ENCODE results near the gene CUEDC1. TPM values are rescaled to one million over a fixed set of nuclear protein-coding genes. Genes with fewer than 3 reads are reported as not detected.

Gene CUEDC1
- total RNA-seq, 1 donor: 2.5 TPM

DNA sequence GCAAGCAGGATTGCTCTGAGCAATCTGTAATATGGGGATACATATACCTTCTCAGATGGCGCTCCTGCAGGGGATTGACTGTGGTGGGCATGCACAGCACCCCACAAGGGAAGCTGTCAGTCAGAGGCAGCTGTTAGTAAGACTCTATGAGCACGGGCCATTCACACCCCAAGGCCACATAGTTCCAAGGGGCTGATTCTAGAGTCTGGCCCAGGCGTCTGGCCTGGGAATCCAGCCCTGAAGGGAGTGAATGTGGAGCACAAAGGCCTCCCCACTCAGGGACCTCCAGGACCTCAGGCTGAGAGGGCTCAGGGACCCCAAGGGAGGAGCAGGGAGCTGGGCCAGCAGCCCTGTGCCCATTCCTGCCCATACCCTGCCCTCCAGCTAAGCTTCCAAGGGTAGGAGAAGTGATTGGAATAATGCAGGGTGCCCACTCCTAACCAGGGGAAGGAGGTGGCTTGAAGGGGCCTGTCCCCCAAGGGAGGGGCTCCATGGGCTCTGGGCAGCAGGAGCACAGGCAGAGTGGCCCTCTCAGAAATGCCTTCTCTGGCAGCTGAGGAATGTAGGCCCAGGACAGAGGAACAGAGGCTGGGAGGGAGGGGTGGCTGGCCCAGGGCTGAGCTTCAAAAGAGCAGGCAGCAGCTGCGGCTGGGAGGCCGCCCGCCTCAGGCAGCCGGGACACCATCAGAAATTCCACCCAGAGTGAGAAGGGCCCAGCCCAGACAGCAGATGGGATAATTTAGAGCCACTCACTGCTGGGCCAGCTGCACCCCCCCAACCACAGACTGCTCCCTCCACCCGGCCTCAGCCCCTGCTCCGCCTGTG is 56.5 kb downstream of the CUEDC1 start:
- Histone ChIP-seq H3K4me3 (ENCODE audit: low read length) (no peak overlapping the region), H3K4me1 (ENCODE audit: insufficient read depth, low read length) (peaks cover 86% of the 10 kb centered on the region), H3K27me3 (ENCODE audit: insufficient read depth, low read length) (no peaks in the 10 kb centered on the region), H3K9me3 (ENCODE audit: low read depth, low read length) (no peaks in the 10 kb centered on the region)

DNA sequence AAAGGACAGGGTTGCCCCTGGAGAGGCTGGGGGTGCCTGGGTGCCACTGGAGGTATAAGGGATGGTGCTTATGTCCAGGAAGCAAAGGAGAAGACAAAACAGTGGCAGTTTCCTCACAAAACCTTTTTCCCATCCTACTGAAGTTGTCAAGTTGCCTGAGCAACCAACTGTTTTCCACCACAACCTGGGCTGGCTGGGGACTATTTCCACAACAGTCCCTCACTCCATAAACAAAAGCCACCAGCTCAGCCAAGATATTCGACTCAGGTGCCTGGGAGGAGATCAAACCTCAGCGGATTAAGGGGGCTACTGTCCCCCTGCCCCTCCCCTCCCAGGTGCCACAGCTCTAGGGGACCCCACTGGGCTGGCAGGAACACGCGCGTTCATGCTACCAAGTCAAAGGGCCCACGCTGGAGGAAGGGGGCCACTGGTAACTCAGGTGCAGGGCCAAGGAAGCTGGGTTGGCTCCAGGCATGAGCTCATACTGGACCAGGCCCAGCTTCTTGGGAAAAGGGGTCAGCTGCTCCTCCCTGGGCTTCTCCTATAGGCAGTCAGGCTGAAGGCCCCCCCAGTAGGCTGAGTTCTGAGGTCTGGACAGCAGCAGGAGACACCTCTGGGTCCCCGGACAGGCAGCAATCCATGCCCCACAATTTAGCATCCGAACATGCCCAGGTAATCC is 59.7 kb downstream of the CUEDC1 start:
- no peaks in the 10 kb centered on the region for H3K9me3 ChIP-seq (ENCODE audit: low read depth, low read length)
- H3K4me3 ChIP-seq (ENCODE audit: low read length): no peak overlapping the region
- peaks cover 87% of the 10 kb centered on the region for H3K4me1 ChIP-seq (ENCODE audit: insufficient read depth, low read length)
- no peaks in the 10 kb centered on the region for H3K27me3 ChIP-seq (ENCODE audit: insufficient read depth, low read length)

DNA sequence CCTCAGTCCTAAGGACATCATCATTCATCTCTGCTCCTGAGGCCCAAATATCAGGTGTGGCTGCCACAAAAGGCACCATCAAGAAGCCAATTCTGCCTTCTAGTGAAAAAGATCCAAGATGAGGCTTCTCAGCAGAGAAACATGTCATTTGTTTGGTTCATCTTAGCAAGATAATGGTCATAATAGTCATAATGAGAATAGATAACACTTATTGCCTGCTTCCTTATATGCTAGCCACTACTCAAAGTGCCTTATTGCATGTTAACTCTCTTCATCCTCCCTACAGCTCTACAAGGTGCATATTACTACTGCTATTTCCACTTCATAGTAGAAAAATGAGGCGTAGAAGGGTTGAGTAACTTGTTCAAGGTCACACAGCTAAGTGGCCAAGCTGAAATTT is 60.4 kb downstream of the CUEDC1 start:
- Histone ChIP-seq H3K9me3 (ENCODE audit: low read depth, low read length) (no peaks in the 10 kb centered on the region), H3K4me1 (ENCODE audit: insufficient read depth, low read length) (peaks cover 87% of the 10 kb centered on the region), H3K27me3 (ENCODE audit: insufficient read depth, low read length) (no peaks in the 10 kb centered on the region), H3K4me3 (ENCODE audit: low read length) (no peak overlapping the region)

DNA sequence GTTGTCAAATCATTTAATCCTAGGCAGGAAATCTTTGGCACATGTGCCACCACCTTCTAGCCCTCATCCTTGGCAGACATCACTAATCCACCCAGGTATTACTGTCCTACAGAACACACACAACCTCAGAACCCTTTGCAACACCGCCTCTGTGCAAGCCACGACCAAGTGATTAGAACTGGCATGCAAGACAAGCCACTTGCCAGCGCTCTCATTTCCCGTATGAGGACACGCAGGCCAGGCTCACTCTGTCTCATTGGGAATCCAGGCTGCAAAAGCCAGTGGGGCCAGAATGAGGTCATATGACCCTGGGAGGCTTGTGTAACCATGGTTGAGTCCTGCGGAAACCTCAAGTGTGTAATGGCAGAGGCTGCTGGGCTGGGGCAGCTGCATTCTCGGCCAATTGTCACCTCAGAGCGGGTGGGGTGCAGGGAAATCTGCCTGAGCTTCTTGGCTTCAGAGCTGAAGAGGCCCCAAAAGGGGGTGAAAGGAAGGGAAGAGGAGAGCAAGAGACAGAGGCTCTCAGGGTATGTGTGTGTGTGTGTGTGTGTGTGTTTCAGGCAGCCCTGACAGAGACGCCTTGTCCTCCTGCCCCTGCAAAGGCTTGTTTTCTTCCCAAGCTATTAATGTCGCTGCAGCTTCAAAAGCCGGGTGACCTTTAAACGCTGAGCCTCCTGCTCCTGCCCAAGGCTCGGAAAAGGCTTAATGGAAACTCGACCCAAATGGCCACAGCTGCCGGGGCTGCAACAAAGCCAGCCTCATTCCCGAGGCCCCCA is 62.2 kb downstream of the CUEDC1 start:
- peak overlapping the region; percentile 45 for H3K4me3 ChIP-seq (ENCODE audit: low read length)
- peaks cover 73% of the 10 kb centered on the region for H3K4me1 ChIP-seq (ENCODE audit: insufficient read depth, low read length)
- no peaks in the 10 kb centered on the region for H3K27me3 ChIP-seq (ENCODE audit: insufficient read depth, low read length)
- no peaks in the 10 kb centered on the region for H3K9me3 ChIP-seq (ENCODE audit: low read depth, low read length)

DNA sequence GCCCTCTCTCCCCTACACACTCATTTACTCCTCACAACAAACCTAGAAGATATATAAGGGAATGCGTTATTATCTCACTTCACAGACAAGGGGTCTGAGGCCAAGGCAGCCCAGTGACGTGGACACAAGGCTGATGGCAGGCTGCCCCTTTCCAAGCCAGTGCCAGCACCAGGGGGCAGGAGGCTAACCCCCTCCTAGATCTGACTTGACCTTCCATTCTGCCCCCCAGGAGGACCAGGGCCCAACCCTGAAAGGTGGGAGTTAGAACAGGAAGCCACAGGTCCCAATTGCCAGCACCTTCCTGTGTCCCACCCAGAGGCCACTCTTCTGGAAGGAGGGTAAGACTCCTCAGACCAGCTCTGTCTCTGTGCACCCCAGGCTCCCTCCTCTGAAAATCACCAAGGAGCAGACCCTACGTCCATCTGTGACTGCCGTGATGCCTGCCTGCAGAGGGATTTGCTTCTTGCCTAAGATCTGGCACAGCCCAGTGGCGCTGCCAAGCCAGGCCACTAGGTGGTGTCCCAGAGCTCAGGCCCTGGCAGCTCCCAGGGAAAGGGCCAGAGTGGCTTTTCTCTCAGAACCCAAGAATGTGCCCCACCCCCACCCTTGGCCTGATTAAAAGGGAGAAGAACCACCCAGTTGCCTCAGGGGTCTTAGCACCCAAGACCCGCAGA is 62.9 kb downstream of the CUEDC1 start:
- Histone ChIP-seq H3K4me1 (ENCODE audit: insufficient read depth, low read length) (peaks cover 66% of the 10 kb centered on the region), H3K4me3 (ENCODE audit: low read length) (no peak overlapping the region), H3K27me3 (ENCODE audit: insufficient read depth, low read length) (no peaks in the 10 kb centered on the region), H3K9me3 (ENCODE audit: low read depth, low read length) (no peaks in the 10 kb centered on the region)

DNA sequence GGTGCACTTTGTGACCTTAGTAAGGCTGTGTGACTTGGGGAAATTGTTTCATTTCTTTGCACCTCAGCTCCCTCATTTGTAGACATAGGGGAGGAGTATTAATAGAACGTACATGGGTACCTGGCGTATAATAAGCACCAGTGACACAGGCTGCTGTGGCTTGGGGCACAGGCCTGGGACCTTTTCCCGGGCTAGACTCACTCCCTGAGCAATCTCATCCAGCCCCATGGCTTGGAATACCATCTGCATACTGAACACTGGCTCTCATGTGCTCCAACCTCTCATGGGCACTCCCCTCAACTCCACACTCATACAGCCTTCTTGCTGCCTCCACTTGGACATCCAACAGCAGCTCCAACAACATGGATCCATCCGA is 64.4 kb downstream of the CUEDC1 start:
- no peak overlapping the region for H3K4me3 ChIP-seq (ENCODE audit: low read length)
- H3K27me3 ChIP-seq (ENCODE audit: insufficient read depth, low read length): no peaks in the 10 kb centered on the region
- peaks cover 63% of the 10 kb centered on the region for H3K4me1 ChIP-seq (ENCODE audit: insufficient read depth, low read length)
- no peaks in the 10 kb centered on the region for H3K9me3 ChIP-seq (ENCODE audit: low read depth, low read length)

DNA sequence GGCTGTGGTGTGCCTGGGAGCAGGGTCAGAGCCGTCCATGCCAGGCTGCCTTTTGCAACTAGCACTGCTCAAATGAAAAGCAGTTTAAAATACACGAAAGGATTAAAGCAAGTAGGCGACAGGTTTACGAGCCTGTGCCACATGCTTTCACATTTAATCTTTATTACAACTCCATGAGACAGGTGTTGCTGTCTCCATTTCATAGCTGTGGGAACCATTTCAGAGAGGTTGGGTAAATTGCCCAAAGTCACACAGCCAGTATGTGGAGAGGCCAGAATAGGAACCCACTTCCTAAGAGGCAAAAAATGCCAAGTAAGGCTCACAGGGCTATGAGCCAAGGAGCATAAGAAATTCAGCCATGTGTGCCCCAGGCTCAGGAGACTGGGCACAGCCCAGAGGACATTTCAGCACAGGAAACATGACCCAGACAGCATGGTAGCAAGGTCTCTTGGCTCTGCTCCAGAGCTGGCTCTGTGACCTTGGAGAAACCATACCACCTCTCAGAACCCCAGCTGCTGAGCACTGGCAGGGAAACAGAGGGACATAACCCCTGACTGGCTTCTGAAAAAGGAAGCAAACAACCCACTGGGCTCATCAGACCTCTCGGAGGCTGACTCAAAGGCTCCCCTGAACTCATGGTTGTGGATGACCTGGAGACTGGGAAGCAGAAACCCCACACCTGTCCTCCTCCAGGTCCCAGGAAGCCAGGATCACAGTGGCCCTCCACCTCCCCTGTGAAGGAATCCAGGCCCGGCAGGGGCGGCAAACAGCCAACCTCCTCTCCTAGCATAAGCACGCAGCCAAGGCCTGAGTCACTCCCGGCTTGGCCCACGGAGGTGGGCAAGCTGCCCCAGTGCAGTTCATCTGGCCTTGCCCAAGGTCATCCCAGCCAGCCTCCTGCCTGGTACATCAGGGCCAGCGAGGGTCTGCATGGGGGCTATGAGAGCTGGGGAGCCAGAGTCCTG is 65.0 kb downstream of the CUEDC1 start:
- Histone ChIP-seq H3K4me3 (ENCODE audit: low read length) (no peak overlapping the region), H3K9me3 (ENCODE audit: low read depth, low read length) (no peaks in the 10 kb centered on the region), H3K27me3 (ENCODE audit: insufficient read depth, low read length) (no peaks in the 10 kb centered on the region), H3K4me1 (ENCODE audit: insufficient read depth, low read length) (peaks cover 57% of the 10 kb centered on the region)

DNA sequence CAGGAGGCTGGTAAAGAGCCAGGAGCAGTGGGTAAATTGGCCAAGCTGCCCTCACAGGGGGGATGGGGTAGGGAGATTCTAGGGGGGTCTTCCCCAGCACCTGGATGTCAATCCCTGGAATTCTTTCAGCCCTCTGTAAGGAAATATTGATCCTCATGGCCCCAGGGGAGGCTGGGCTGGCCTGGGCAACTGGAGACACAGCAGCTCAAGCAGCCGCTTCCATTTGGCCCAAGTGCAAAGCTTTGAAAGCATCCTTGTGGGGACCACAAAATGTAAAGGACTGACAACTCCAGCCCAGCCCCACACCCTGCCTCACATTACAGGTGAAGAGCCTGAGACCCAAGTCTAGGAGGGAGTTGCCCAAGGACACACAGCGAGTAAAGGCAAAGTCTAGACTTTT is 66.0 kb downstream of the CUEDC1 start:
- H3K4me1 ChIP-seq (ENCODE audit: insufficient read depth, low read length): peaks cover 48% of the 10 kb centered on the region
- H3K9me3 ChIP-seq (ENCODE audit: low read depth, low read length): no peaks in the 10 kb centered on the region
- no peaks in the 10 kb centered on the region for H3K27me3 ChIP-seq (ENCODE audit: insufficient read depth, low read length)
- H3K4me3 ChIP-seq (ENCODE audit: low read length): no peak overlapping the region

DNA sequence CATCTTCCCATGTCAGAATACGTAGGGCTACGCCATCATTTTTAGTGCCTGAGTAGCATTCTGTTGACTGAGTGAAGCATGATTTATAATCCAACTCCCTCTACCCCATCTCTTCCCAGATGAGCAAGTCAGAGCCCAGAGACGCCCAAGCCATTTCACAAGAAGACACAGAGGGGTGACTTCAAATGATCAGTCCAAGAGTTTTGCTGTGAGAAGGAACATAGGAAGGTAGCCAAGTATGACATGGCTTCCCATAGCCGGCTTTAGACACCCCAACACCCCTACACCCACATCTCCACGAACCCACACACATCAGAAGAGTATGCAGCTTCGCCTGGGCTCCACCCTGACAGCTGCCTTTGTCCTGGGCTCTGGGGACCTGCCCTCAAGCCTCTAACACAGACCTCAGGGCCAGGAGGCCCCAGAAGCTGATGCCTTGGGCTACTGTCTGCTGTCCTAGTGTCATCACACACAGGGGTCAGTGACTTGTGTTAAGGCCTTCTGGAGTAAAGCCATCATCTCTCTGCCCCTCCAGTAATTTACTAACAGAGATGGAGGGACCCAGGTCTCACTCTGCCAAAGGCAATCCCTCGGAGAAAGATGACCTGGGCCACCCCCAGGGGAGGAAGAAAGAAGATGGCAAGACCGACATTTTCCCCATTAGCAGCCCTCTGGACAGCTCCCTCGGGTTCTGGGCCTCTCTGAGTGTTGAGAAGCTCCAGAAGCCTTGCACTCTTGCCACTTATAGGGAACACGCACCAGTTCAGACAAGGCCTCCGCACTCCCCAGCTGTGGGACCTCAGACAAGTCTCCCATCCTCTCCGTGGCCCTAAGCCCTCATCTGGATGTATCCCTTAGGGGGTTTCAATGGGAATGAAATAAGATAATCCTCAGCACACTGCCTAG is 66.6 kb downstream of the CUEDC1 start:
- H3K9me3 ChIP-seq (ENCODE audit: low read depth, low read length): no peaks in the 10 kb centered on the region
- H3K4me3 ChIP-seq (ENCODE audit: low read length): no peak overlapping the region

DNA sequence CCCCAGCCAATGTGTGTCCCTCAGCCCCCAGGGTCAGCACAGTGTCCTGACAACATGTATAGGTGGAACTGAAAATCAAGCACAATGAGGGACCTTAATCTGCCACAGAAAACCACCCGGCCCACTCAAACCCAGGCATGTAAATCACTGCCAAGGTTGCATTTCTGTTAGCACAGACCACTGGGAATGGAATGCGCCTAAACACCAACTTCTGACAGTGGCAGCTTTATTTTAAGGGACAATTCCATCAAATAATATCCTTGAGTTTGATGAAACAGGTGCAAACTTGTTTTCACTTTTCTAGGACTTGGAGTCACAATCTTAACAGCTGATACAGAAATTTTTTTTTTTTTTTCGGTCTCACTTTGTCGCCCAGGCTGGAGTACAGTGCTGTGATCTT is 68.1 kb downstream of the CUEDC1 start:
- Histone ChIP-seq H3K4me3 (ENCODE audit: low read length) (no peak overlapping the region), H3K4me1 (ENCODE audit: insufficient read depth, low read length) (peaks cover 28% of the 10 kb centered on the region), H3K27me3 (ENCODE audit: insufficient read depth, low read length) (no peaks in the 10 kb centered on the region), H3K9me3 (ENCODE audit: low read depth, low read length) (no peaks in the 10 kb centered on the region)

More for the DNA sequence above, 66.6 kb downstream of the CUEDC1 start:
- Histone ChIP-seq H3K27me3 (ENCODE audit: insufficient read depth, low read length) (no peaks in the 10 kb centered on the region), H3K4me1 (ENCODE audit: insufficient read depth, low read length) (peaks cover 42% of the 10 kb centered on the region)

DNA sequence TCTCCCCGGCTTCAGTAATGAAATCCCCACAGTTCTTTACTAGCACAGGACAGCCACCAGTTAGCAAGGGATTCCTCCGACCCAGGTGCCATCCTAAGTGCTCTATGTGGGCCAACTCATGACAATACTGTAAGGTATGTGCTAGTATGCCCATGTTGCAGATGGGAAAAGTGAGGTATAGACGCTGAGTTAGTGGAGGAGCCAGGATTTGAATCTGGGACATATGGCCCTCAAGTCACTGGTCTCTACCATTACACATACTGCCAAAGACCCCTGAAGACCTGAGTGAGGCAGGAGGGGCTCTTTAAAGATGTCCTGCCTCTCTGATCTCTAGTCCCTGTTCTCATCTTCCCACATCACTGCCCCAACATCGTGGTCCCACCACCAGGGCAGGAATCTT is 69.2 kb downstream of the CUEDC1 start:
- Histone ChIP-seq H3K4me3 (ENCODE audit: low read length) (no peak overlapping the region), H3K9me3 (ENCODE audit: low read depth, low read length) (no peaks in the 10 kb centered on the region), H3K4me1 (ENCODE audit: insufficient read depth, low read length) (peaks cover 17% of the 10 kb centered on the region), H3K27me3 (ENCODE audit: insufficient read depth, low read length) (no peaks in the 10 kb centered on the region)

DNA sequence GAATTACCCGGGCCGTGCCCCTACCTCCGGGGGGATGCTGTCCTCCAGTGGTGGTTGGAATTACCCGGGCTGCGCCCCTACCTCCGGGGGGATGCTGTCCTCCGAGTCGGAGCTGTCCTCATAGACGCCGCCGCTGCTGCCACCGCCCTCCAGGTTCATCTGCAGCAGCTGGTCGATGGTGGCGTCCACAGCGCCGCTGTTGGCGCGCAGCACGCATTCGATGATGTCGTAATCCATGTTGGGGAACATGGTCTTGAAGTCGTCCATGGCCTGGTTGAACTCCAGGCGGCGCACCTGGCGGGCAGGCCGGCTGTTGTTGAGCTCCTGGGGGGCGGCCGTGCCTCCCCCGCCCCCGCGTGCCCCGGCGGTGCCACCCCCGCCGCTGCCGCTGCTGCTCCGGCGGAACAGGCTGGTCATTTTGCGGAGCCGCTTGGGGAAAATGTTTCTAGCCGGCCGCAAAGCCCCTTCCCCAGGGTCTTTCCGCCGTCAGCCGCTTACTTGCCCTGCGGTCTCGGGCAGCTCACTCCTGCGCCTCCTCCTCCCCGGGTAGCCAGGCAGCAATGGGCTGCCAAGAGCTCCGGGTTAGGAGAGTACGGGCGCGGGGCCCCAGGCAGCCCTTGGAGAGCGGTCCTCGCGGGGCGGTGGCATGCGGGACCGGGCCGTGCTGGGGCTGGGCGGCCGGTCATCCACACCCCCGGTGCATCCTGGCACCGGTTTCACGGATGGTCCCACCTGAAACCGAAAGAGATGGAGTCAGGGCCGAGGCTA is 69.9 kb downstream of the CUEDC1 start:
- Histone ChIP-seq H3K4me1 (ENCODE audit: insufficient read depth, low read length) (peaks cover 10% of the 10 kb centered on the region), H3K9me3 (ENCODE audit: low read depth, low read length) (no peaks in the 10 kb centered on the region), H3K27me3 (ENCODE audit: insufficient read depth, low read length) (no peaks in the 10 kb centered on the region), H3K4me3 (ENCODE audit: low read length) (no peak overlapping the region)
